ENCODE data around the gene CPA5.

Gene CPA5

GRCh38 chr7:130380861-130381455 lies 36.3 kb downstream of the CPA5 start:
- DNase-seq = no peak

DNA sequence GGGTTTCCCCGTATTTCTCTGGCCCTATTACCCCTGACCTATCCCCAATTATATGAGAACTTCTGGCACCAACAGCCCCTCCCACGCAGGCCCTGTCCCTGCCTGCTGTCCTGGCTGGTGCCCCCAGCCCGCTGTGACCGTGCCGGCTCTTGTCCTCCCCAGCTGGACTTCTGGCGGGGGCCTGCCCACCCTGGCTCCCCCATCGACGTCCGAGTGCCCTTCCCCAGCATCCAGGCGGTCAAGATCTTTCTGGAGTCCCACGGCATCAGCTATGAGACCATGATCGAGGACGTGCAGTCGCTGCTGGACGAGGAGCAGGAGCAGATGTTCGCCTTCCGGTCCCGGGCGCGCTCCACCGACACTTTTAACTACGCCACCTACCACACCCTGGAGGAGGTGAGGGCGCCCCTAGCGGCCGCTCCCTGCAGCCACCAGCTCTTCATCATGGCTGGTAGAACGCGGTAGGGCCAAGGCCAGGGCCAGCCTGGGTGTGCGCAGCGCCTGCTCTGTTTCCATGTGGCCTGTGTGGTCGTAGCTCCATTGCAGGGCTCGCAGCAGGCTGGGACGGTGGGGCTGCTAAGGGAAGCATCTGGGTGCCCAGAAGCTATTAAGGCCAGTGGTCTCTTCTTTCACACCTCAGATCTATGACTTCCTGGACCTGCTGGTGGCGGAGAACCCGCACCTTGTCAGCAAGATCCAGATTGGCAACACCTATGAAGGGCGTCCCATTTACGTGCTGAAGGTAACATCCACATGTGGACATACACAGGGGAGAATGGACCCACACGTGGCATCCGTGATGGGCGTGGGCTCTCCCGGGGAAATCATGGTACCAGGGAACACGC lies 37.1 kb downstream of the CPA5 start:
- DNase-seq = no peak

DNA sequence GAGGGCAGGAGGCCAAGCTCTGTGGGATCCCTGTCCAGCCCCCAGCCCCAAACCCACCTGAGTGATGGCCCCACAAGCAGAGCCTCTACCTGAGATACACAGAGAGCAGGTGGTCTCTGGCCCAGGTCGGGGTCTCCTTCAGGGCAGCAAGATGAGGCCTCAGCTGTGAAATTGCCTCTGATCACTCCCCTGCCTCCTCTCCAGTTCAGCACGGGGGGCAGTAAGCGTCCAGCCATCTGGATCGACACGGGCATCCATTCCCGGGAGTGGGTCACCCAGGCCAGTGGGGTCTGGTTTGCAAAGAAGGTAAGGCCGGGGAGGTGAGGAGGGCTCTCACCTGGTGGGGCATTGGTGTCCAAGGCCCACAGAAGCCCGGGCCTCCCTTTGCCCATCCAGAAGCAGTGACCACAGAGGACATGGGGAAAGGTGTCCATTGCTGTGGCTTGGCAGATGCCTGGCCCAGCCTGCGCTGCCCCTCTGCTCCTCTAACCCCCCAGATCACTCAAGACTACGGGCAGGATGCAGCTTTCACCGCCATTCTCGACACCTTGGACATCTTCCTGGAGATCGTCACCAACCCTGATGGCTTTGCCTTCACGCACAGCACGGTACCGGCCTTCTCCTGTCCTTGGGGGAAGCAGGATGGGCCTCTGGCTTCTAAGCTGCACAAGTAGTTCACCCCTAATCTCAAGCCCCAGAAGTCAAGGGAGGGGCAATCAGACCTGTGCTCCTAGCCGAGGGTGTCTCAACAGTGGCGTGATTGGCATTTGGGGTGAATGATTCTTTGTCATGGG lies 38.8 kb downstream of the CPA5 start:
- DNase-seq = no peak

GRCh38 chr7:130384371-130384801 lies 39.8 kb downstream of the CPA5 start:
- DNase-seq = no peak

GRCh38 chr7:130384841-130385599 lies 40.4 kb downstream of the CPA5 start:
- no peak for DNase-seq

DNA sequence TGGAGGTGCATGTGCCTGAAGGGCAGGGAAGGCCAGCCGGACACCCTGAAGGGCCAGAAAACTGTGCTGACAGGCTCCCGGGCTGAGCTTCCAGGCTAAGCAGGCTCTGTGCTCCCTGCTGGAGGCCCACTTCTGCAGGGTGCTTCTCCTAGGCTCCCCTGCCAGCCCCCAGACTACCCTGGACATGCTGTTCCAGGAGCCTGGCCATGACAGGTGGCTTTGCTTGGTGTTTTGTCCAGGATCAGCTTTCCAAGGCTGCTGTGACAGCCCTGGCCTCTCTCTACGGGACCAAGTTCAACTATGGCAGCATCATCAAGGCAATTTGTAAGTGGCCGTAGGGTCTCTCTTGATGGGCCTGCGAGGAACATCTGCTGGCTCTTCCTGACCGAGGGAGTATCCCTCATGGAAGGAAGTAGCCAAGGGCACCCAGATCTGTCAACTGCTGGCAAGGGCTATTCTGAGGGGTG lies 41.0 kb downstream of the CPA5 start:
- DNase-seq = no peak

DNA sequence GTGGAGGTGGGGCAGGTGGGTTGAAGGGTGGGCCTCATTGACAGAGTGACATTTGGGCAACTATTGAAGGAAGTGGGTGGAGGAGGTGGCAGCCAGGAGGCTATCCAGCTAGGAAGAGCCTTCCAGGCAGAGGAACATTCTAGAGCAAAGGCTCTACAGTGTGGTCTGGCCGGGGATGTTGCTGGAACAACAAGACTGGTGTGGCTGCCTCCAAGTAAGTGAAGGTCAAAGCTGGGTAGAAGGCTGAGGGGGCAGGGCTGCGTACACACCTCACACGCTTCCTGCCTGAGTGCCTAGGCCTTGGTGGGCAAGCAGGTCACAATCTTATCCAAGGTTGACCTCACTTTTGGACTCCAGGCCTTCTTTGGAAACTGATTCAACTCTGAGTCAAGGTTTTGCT lies 42.3 kb downstream of the CPA5 start:
- no peak for DNase-seq

DNA sequence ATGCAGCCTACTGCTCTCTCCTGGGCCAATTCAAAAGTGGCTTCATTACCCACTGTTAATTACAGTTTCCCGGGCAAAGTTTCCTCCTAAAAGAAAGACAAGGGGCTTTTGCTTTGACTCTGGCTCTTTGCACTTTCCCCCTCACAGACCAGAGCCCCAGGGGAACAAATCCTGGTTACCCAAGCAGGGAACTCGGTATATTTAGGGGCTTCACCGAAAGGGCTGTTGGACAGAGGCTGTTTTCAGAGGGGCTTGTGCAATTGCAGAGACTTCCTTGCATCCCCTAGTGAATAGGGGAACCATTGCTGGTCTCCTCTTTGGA lies 42.7 kb downstream of the CPA5 start:
- no peak for DNase-seq

GRCh38 chr7:130387628-130388403 lies 43.2 kb downstream of the CPA5 start:
- DNase-seq = no peak

DNA sequence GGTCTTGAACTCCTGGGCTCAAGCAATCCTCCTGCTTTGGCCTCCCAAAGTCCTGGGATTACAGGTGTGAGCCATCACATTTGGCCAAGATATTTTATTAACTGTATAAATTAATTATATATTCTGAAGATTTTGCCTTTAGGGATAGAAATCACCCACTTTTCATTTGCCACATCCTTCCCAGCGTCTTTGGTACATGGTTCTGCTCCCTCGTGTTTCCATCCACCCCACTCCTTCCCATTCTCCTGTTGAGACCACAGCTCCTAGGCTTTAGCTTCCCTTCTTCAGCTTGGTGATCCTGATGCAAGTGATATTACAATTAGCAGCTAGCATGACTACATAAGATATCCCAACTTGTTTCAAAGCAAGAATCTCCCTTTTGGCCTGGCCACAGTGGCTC lies 44.1 kb downstream of the CPA5 start:
- no peak for DNase-seq

DNA sequence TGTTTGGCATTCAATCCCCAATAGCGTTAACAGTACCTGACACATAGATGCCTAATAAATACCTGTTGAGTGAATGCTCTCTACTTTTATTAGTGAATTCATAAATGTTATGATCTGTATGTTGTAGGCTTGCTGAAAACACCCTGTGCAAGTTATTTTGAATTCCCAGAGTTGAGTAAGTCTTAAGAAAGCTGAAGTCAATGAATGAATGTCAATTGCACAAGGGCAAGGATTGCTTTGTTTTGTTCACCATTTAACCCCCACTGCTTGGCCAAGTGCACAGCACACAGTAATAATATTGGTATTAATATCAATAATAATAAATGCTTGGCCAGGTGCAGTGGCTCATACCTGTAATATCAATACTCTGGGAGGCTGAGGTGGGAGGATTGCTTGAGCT lies 45.9 kb downstream of the CPA5 start:
- DNase-seq = no peak

GRCh38 chr7:130393101-130393561 lies 48.5 kb downstream of the CPA5 start:
- no peak for DNase-seq

DNA sequence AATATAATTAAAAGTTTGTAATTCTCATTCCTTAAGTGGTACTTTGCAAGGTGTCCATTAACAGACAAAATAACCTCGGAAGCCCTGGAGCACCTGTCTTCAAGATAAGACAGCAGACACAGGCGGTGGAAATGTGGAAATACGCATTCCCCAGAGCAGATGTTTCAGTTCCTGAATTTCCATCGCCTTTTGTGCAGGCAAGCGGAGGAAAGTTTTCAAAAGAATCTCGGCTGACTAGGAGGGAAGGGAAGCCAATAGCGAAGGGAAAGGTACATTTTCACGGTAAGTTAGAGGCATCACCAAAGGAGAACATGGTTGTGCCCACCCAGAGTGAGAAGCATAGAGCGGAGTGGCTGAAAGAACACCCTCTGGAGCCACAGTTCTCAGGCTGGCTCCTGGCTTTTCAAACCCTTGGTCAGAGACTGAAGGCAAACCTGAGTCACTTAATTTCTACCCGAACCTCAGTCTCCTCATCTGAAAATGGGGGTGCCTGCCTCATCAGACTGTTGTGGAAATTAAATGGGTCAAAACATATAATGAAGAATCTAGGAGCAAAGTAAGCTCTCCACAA lies 49.3 kb downstream of the CPA5 start:
- DNase-seq = no peak

DNA sequence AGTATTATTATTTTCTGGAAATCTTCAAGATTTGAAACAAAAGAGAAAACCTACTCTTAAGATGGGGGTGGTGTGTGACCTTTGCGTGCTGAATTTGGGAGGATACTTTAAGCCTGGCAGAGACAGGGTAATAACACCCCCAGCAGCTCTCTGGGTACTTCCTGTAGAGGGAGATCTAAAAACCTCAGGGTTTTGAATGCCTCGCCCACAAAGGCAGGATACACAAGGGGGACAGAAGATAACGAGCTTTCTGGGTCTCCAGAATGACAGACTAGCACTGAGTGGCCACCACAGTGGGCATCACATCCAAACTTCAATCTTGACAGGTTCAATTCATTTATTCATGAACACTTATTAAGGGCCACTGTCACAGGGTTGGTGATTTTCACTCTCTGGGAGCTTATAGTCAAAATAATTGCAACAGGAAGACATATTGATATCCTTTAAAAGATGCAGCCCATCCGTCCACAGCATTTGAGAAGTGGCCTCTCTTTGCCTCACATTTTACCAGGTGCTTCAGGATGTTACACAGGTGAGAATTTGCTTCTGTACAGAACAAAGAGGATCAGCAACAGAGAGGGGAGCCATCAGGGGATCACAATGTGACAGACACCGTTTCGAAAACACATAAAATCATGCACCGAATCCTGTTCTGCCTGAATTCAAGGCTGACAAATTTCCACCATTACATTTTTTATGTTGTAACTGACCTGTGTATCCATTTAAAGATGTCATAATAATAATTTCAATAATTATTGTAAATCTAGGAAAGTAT lies 50.0 kb downstream of the CPA5 start:
- no peak for DNase-seq

- no peak for DNase-seq
These were observed 50.8 kb downstream of the CPA5 start for GRCh38 chr7:130395421-130395820.

DNA sequence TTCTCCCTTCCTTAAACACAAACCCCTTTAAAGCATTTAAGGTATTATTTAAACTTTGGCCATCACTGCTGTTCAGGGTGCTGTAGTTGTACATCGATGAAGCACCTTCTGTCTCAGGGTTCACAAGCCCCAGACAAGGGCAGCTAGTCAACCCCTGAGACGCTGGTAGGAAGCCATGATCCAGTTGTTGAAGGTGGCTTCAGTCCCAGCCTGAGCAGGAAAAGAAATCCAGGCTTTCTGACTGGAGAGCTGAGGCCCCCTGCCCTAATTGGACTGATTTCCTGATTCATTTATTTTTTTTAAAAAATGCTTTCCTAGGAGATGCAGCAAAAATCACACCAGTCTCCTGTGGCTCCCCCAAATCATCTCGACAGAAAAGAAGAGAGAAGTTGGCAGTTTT lies 51.5 kb downstream of the CPA5 start:
- no peak for DNase-seq

- DNase-seq = no peak
These were observed 52.6 kb downstream of the CPA5 start for GRCh38 chr7:130397051-130397757.

GRCh38 chr7:130397758-130398073 lies 53.1 kb downstream of the CPA5 start:
- no peak for DNase-seq

- no peak for DNase-seq
These were observed 54.0 kb downstream of the CPA5 start for GRCh38 chr7:130398526-130399090.

DNA sequence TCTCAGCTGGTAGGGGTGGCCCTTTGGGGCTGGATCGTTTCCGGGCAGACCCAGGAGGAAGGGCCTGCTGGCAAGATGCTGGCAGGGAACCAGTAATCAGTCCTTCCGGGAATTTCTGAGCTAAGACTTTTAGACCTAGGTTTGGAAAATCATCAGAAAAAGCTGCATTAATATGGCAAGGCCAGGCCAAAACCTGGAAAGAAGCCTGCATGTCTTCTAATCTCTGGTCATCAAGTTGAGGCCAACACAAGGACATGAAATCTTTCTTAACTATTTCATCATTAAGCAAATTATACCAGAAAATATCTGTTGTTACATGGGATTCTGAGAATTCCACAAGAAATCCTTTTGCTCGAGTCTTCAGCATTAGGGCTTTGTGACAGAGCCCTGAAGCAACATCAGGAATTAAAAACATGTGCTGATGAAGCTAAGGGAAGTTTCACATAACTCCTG lies 55.5 kb downstream of the CPA5 start:
- DNase-seq = no peak
